ENCODE measurements around the gene FAM13A. TPM values are rescaled to one million over a fixed set of nuclear protein-coding genes. Genes with fewer than 3 reads are reported as not detected.

Gene FAM13A
- total and polyA plus RNA-seq, 2 of the 8 experiments (the other 6 are each of a cell fraction or from before 2014, with no cell fraction given): 7.1 to 16.5 TPM

GRCh38 chr4:88719381-88719780, 337.6 kb downstream of the FAM13A start (continued):
- no peak for TF ChIP-seq CHD7 (IDR thresholded peaks at IDR 0.05; ENCODE audit: insufficient replicate concordance, low read length)
- no peak for TF ChIP-seq SP2 (IDR thresholded peaks at IDR 0.05; ENCODE audit: low read length)
- no peak for TF ChIP-seq ZNF274 (IDR thresholded peaks at IDR 0.05; ENCODE audit: borderline replicate concordance, extremely low read depth, low read length)
- no peak for TF ChIP-seq E2F6 (IDR thresholded peaks at IDR 0.05)

All from H1 (cell line).